Stimulated activated CD8-positive, alpha-beta memory T cell treated with anti-CD3 and anti-CD28 coated beads, Interleukin-4, amount 100 ng/mL, for 4 hours (primary cell): ENCODE results near the gene GPER1.
"Not testable (repeated sequence)": the region's sequence is repeated elsewhere in the genome, so short reads cannot be mapped to it uniquely, and the experiment has no call there.

Experiments
- DNase-seq, 2 donors: peaks; one replicate each; pipeline ENCODE4 v3.0.0-alpha.2; 2020; ENCODE audit warnings: low read depth in 2 of 2, low spot score in 1 of 2

GPER1 gene

DNA sequence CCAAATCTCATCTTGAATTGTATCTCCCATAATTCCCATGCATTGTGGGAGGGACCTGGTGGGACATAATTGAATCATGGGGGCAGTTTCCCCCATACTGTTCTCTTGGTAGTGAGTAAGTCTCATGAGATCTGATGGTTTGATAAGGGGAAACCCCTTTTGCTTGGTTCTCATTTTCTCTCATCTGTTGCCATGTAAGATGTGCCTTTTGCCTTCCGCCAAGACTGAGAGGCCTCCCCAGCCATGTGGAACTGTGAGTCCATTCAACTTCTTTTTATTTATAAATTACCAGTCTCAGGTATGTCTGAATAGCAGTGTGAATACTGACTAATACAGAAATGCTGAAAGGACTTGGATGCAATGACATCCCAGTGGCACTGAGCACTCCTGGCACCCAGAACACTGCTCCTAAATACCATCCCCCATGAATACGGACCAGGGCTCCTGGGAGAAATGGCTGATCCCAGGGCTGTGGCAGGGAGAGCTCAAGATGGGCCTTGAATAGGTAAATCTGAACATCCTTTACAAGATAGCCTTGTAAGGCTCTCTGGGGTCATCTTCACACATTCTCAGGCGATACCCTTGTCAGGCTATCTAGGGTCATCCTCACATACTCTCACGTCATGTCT, 52.7 kb downstream of the GPER1 start:
- DNase-seq = no peak

DNA sequence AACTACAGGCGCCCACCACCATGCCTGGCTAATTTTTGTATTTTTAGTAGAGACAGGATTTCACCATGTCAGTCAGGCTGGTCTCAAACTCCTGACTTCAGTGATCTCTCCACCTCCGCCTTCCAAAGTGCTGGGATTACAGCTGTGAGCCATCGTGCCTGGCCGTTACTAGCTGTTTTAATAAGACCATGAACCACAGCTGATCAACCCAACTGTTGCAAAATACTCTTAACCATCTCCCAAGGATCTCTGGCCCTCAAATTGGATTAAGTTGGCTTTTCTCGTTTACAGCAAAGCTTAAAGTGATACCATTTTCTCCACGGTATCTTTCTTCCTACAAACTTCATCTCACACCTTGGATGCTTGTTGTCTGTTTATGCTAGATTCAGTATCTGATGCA, 53.7 kb downstream of the GPER1 start:
- DNase-seq = no peak

DNA sequence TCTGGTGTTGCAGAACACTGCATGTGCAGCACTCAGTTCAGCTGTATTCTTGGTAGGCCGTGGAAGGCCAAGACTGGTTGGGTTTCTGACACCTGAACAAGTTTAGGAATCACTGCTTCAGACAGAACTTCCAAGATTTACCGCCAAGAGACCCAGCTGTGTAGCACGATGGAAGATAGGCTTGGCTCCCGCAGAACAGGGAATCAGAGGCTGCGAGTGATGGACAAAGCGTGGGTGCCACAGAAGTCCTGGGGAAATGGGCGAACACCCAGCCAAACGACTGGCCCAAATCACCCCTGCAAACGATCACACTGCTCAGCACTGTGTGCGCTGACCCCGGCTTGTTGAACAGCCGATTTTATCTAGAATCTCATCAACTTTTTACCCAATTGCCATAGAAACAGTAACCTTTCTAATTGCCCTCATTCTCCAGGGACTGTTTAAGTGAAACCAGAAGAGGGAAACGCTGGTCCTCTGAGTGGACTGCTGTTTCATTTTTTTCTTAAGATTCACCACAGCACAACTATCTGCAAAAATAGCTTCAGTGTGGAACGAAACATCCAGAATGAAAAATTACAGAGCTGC, 54.2 kb downstream of the GPER1 start:
- DNase-seq = no peak

DNA sequence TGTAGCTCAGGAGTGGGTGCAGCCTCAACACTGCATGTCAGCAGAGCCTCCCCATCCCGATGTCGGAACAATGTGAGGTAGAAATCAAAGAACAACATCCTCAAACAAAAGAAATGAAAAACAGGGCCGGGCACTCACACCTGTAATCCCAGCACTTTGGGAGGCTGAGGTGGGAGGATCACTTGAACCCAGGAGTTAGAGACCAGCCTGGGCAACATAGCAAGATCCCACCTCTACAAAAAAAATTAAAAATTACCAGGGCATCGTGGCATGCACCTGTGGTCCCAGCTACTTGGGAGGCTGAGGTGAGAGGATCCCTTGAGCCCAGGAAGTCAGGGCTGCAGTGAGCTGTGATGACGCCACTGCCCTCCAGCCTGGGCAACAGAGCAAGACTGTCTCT, 55.1 kb downstream of the GPER1 start:
- not testable (repeated sequence) for DNase-seq
